Thymus (tissue), 11 donors: ENCODE measurements around the gene CD1C. TPM values are rescaled to one million over a fixed set of nuclear protein-coding genes. Genes with fewer than 3 reads are reported as not detected.
"Not testable (repeated sequence)": the region's sequence is repeated elsewhere in the genome, so short reads cannot be mapped to it uniquely, and the experiment has no call there.

Experiments used
- DNase-seq, 9 donors: peaks; one replicate each; pipeline ENCODE4 v3.0.0-alpha.2; 2013; ENCODE audit warnings: low spot score in 9 of 9, low read depth in 6 of 9, missing footprints in 1 of 9
- H3K27ac ChIP-seq, 2 donors: one replicate each; pipeline ENCODE4 v1.5.1; 2013; ENCODE audit warnings: control low read depth in 1 of 2, low read depth in 1 of 2, low read length in 1 of 2, mild to moderate bottlenecking in 1 of 2, moderate library complexity in 1 of 2
- H3K27me3 ChIP-seq, 2 donors: one replicate each; pipeline ENCODE4 v1.5.1; 2013; ENCODE audit warnings: low read length in 1 of 2; ENCODE audit not compliant: control insufficient read depth in 2 of 2, insufficient read depth in 1 of 2
- H3K36me3 ChIP-seq, 2 donors: one replicate each; pipeline ENCODE4 v1.5.1; 2013; ENCODE audit warnings: low read length in 1 of 2, mild to moderate bottlenecking in 1 of 2, moderate library complexity in 1 of 2; ENCODE audit not compliant: control insufficient read depth in 2 of 2, insufficient read depth in 2 of 2
- H3K4me1 ChIP-seq, 2 donors: one replicate each; pipeline ENCODE4 v1.5.1; 2013; ENCODE audit warnings: low read length in 2 of 2; ENCODE audit not compliant: control insufficient read depth in 2 of 2, insufficient read depth in 2 of 2
- H3K4me3 ChIP-seq, 2 donors: one replicate each; pipeline ENCODE4 v1.5.1; 2013; ENCODE audit warnings: low read length in 2 of 2, control low read depth in 1 of 2, mild to moderate bottlenecking in 1 of 2
- H3K9me3 ChIP-seq, 2 donors: one replicate each; pipeline ENCODE4 v1.5.1; 2013; ENCODE audit warnings: low read length in 1 of 2, mild to moderate bottlenecking in 1 of 2; ENCODE audit not compliant: control insufficient read depth in 2 of 2, insufficient read depth in 1 of 2
- WGBS: extraction: QIAGEN DNeasy Blood & Tissue Kit; methylation state at CpG from one replicate; pipeline ENCODE4 v1.1.7; 2013; 5-methylcytosine and 5-hydroxymethylcytosine counted together
- polyA plus RNA-seq: library from polyadenylated mRNA; stranded (reverse); fragments of 200-250 nt; gene quantifications from one replicate; pipeline ENCODE4 v1.2.3, GENCODE V29; 2013
- total RNA-seq: library from RNA; stranded (reverse); fragments of 120-200 nt; gene quantifications from one replicate; pipeline ENCODE4 v1.2.4, GENCODE V29; 2013
- donor health status: healthy.

The CD1C gene
- total and polyA plus RNA-seq, 2 donors: 27.2 to 253 TPM

DNA sequence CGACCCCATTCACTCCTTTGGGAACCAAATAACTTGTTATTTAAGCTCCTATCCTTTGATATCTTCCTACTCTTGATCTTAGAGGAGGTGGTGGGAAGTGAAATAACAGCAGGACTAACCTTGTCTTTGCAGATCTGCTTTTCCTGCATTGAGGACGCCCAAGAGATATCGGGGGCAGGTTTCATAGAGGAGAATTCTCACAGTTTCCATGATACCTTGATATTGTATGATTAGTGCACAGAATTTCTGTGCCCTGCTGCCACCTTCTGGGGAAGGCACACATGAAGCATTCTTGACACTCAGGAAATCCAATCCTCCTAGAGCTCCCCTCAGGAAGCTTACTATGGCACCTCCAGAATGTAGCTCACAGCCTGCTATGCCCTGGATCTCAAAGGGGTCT lies 40.0 kb downstream of the CD1C start:
- H3K36me3 ChIP-seq: peaks cover 8 to 28% of the 10 kb centered on the region in 2 donors
- 18% methylated on average over 3 of the region's 3 CpGs for WGBS

GRCh38 chr1:158330391-158331105 lies 40.8 kb downstream of the CD1C start:
- DNase-seq: peak in 7 of 9 donors; percentile 38 to 77 (median 56)
- peak overlapping the region; percentile 89 to 98 for H3K27ac ChIP-seq
- WGBS: 35% methylated on average over 11 of the region's 11 CpGs
- H3K4me1 ChIP-seq: peaks cover 10 to 19% of the 10 kb centered on the region in 2 donors
- H3K4me3 ChIP-seq: peak overlapping the region; percentile 59 to 89
- peaks cover 0 to under 1% of the 10 kb centered on the region in 2 donors for H3K9me3 ChIP-seq
- peaks cover 8 to 20% of the 10 kb centered on the region in 2 donors for H3K36me3 ChIP-seq
- H3K27me3 ChIP-seq: no peaks in the 10 kb centered on the region

More for the DNA sequence above, 40.0 kb downstream of the CD1C start:
- peak overlapping the region; percentile 89 to 98 for H3K27ac ChIP-seq
- peaks cover 7 to 14% of the 10 kb centered on the region in 2 donors for H3K4me1 ChIP-seq
- DNase-seq: peak; percentile 53 to 93 (median 80)
- H3K9me3 ChIP-seq: no peaks in the 10 kb centered on the region
- peak overlapping the region; percentile 59 to 89 for H3K4me3 ChIP-seq
- H3K27me3 ChIP-seq: no peaks in the 10 kb centered on the region

DNA sequence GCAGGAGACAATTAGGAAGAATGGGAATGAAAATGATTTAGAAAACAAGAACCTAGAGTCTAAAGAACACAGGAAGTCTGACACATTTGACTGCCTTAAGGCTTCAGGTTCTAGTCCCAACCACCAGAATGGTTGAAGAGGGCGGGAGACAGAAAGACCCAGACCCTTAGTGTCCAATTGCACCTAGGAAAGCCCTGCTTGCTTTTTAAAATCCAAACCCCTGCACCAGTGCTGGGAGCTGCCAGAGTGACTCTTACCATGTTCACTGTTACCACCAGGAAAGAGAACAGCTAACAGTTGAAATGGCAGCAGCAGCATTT lies 41.3 kb downstream of the CD1C start:
- 18% methylated on average over 1 of the region's 1 CpG for WGBS
- Histone ChIP-seq H3K4me3 (peak overlapping the region; percentile 59 to 89), H3K9me3 (peaks cover 1 to 6% of the 10 kb centered on the region in 2 donors), H3K27ac (peak overlapping the region; percentile 89 to 98), H3K36me3 (peaks cover 8 to 19% of the 10 kb centered on the region in 2 donors), H3K4me1 (peaks cover 10 to 24% of the 10 kb centered on the region in 2 donors), H3K27me3 (no peaks in the 10 kb centered on the region)
- DNase-seq: peak in 7 of 9 donors; percentile 40 to 82 (median 59)

GRCh38 chr1:158331481-158332150 lies 41.9 kb downstream of the CD1C start, which contains the start of gene CD1B:
Gene CD1B (minus strand): TSS chr1:158331531. CDS start chr1:158331423, 108 bp downstream.
- peaks cover 10 to 28% of the 10 kb centered on the region in 2 donors for H3K4me1 ChIP-seq
- WGBS: 19% methylated on average over 2 of the region's 2 CpGs

DNA sequence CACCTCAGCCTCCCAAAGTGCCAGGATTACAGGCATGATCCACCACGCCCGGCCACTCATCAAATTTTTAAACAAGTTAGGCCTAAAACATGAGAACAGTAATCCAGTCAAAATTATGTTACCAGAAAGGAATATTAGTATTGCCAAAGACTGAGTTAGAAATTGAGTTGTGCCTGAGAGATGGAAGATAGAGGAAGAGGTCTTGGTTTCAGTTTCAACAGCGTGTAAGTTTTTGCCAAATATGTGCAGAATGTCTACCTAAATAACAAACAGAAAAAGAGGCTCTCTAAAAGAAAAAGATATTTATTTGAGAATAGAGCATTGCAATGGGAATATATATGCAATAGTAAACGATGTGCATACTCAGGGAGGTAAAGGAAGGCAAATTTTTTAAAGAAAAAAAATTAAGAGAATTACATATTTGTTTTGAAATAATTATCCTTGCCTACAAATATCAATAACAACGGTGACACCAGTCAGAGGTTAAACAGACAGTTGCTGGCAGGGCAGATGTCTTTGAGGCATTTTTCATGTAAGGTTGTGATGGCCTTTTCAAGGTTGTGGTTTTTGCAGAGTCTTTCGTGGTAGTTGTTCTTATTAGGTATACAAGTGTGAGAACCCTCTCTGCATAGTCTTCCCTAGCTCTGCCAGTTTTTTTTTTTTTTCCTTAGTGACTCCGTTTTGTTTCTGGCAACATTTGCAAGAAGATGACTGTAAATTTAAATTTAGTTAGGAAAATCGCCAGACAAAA lies 43.9 kb downstream of the CD1C start:
- Histone ChIP-seq H3K9me3 (peaks cover 1 to 14% of the 10 kb centered on the region in 2 donors), H3K4me1 (peaks cover 10 to 26% of the 10 kb centered on the region in 2 donors), H3K4me3 (peak overlapping the region; percentile 59 to 89), H3K36me3 (peaks cover 5 to 9% of the 10 kb centered on the region in 2 donors), H3K27me3 (no peaks in the 10 kb centered on the region), H3K27ac (peak overlapping the region; percentile 89 to 98)
- DNase-seq: peak in 7 of 9 donors; percentile 34 to 86 (median 67)
- 23% methylated on average over 8 of the region's 8 CpGs for WGBS

More at GRCh38 chr1:158331481-158332150, 41.9 kb downstream of the CD1C start, which contains the start of gene CD1B:
- DNase-seq: peak in 8 of 9 donors; percentile 34 to 71 (median 38)
- Histone ChIP-seq H3K4me3 (peak within 1 kb of the TSS; percentile 59 to 89), H3K27ac (peak within 1 kb of the TSS; percentile 89 to 98), H3K27me3 (no peaks in the 10 kb centered on the region), H3K36me3 (peaks cover 8 to 19% of the 10 kb centered on the region in 2 donors), H3K9me3 (peaks cover 1 to 11% of the 10 kb centered on the region in 2 donors)

DNA sequence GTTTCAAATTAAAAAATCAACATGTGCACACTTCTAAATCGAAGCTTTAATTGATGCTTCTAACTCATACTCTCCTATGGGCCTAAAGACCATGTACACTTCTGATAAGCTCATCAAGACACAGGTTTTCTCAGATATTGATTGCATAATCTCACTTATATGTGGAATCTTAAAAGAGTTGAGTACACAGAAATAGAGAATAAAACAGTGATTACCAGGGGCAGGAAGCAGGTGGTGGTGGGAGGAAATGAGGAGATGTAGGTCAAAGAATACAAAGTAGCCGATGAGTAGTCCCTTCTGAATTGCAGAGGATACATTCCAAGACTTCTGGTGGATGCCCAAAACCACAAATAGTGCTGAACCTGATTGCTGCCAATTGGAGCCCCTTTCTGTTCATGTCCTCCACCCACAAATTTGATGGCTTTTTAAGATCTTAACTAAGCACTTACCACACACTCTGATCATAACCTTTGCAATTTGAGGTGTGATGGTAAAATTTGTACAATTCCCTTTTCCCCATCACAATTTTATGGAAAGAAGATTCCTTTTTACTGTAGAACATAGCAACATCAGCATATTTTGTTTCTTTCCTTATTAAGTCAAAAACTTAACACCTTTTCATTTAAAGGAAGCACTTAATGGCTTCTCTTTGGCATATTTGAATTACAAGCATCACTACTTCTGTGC lies 44.9 kb downstream of the CD1C start:
- H3K4me1 ChIP-seq: peaks cover 10 to 22% of the 10 kb centered on the region in 2 donors
- peak in 6 of 9 donors; percentile 33 to 71 (median 47) for DNase-seq
- H3K9me3 ChIP-seq: peaks cover 1 to 14% of the 10 kb centered on the region in 2 donors
- H3K4me3 ChIP-seq: peak overlapping the region; percentile 59 to 89
- 23% methylated on average over 2 of the region's 2 CpGs for WGBS
- H3K27ac ChIP-seq: peak overlapping the region; percentile 69 to 98
- H3K36me3 ChIP-seq: no peaks in the 10 kb centered on the region
- no peaks in the 10 kb centered on the region for H3K27me3 ChIP-seq

GRCh38 chr1:158335213-158335532 lies 45.5 kb downstream of the CD1C start:
- H3K27ac ChIP-seq: peak overlapping the region; percentile 69 to 98
- H3K4me1 ChIP-seq: peaks cover 10 to 22% of the 10 kb centered on the region in 2 donors
- no peaks in the 10 kb centered on the region for H3K27me3 ChIP-seq
- H3K4me3 ChIP-seq: no peak overlapping the region
- H3K36me3 ChIP-seq: no peaks in the 10 kb centered on the region
- no peak for DNase-seq
- peaks cover 1 to 14% of the 10 kb centered on the region in 2 donors for H3K9me3 ChIP-seq

DNA sequence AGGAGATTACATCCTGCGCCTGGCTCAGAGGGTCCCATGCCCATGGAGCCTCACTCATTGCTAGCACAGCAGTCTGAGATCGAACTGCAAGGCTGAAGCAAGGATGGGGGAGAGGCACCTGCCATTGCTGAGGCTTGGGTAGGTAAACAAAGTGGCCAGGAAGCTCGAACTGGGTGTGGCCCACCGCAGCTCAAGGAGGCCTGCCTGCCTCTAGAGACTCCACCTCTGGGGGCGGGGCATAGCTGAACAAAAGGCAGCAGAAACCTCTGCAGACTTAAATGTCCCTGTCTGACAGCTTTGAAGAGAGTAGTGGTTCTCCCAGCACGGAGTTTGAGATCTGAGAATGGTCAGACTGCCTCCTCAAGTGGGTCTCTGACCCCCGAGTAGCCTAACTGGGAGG lies 46.7 kb downstream of the CD1C start:
- H3K27me3 ChIP-seq, H3K27ac ChIP-seq, H3K4me3 ChIP-seq, DNase-seq, H3K36me3 ChIP-seq: not testable (repeated sequence)
- WGBS: 84% methylated on average over 7 of the region's 7 CpGs
- H3K9me3 ChIP-seq: peaks cover 1 to 14% of the 10 kb centered on the region in 2 donors
- H3K4me1 ChIP-seq: peaks cover 5 to 22% of the 10 kb centered on the region in 2 donors
